Measurements from ENCODE around the gene SART1. TPM values are rescaled to one million over a fixed set of nuclear protein-coding genes. Genes with fewer than 3 reads are reported as not detected.

The SART1 gene
- total RNA-seq, 1 experiment from 2014 or later = 240 TPM

- no peak for DNase-seq
- no TSS peak for BruUV-seq (replicated peaks)
- CTCF ChIA-PET = no interaction called here
Measured at GRCh38 chr11:65945941-65946558, 15.5 kb upstream of the SART1 start.

GRCh38 chr11:65946655-65947054, 14.9 kb upstream of the SART1 start:
- H3K4me3 ChIP-seq (ENCODE audit: low read length) = no peak overlapping the region
- H3K36me3 ChIP-seq (ENCODE audit: low read depth, low read length) = no peaks in the 10 kb centered on the region
- H2AFZ ChIP-seq (ENCODE audit: low read length) = no peak overlapping the region
- intact Hi-C loops (cut with micrococcal nuclease) = no loop called here
- POLR2A ChIA-PET (ENCODE audit: unreplicated experiment) = no interaction called here
- peaks cover 2% of the 10 kb centered on the region; the same call in 1 of the 2 replicates for H3K4me1 ChIP-seq (ENCODE audit: insufficient read depth, low read length)
- no peak for DNase-seq
- BruUV-seq (replicated peaks) = no TSS peak
- H3K27ac ChIP-seq (ENCODE audit: low read length) = no peak overlapping the region
- H3K9me3 ChIP-seq (ENCODE audit: low read length) = no peaks in the 10 kb centered on the region
- CTCF ChIA-PET = no interaction called here
- no peaks in the 10 kb centered on the region for H3K79me2 ChIP-seq (ENCODE audit: low read length)
- H3K9ac ChIP-seq (ENCODE audit: low read length) = no peak overlapping the region
- no peaks in the 10 kb centered on the region for H3K9me2 ChIP-seq (replicated peaks; ENCODE audit: low read length)
- no peaks in the 10 kb centered on the region for H3F3A ChIP-seq (ENCODE audit: low read length, unreplicated experiment)
- no peak overlapping the region for H3K4me2 ChIP-seq (ENCODE audit: low read length)
- no peaks in the 10 kb centered on the region for H3K27me3 ChIP-seq (ENCODE audit: low read length)
- TF ChIP-seq EZH2phosphoT487 (IDR thresholded peaks at IDR 0.05; ENCODE audit: borderline replicate concordance, low read length) (no peak), EZH2 (IDR thresholded peaks at IDR 0.05; ENCODE audit: low read length, unreplicated experiment) (no peak), CTCF (conservative IDR thresholded peaks at IDR 0.05; ENCODE audit: low read depth, low read length) (no peak)
- ATAC-seq = no peak
- no peaks in the 10 kb centered on the region for H4K20me1 ChIP-seq (ENCODE audit: low read length)

More at GRCh38 chr11:65945941-65946558, 15.5 kb upstream of the SART1 start:
- Histone ChIP-seq H3F3A (ENCODE audit: low read length, unreplicated experiment) (no peaks in the 10 kb centered on the region), H3K4me3 (ENCODE audit: low read length) (no peak overlapping the region), H3K4me2 (ENCODE audit: low read length) (no peak overlapping the region), H3K36me3 (ENCODE audit: low read depth, low read length) (no peaks in the 10 kb centered on the region), H3K27me3 (ENCODE audit: low read length) (no peaks in the 10 kb centered on the region), H3K27ac (ENCODE audit: low read length) (no peak overlapping the region), H3K79me2 (ENCODE audit: low read length) (no peaks in the 10 kb centered on the region), H3K9me2 (replicated peaks; ENCODE audit: low read length) (no peaks in the 10 kb centered on the region), H2AFZ (ENCODE audit: low read length) (no peak overlapping the region), H3K4me1 (ENCODE audit: insufficient read depth, low read length) (peaks cover 8% of the 10 kb centered on the region; the same call in 1 of the 2 replicates), H3K9ac (ENCODE audit: low read length) (no peak overlapping the region), H4K20me1 (ENCODE audit: low read length) (no peaks in the 10 kb centered on the region), H3K9me3 (ENCODE audit: low read length) (no peaks in the 10 kb centered on the region)
- ATAC-seq = no peak
- TF ChIP-seq EZH2 (IDR thresholded peaks at IDR 0.05; ENCODE audit: low read length, unreplicated experiment) (no peak), CTCF (conservative IDR thresholded peaks at IDR 0.05; ENCODE audit: low read depth, low read length) (no peak), EZH2phosphoT487 (IDR thresholded peaks at IDR 0.05; ENCODE audit: borderline replicate concordance, low read length) (no peak)
- intact Hi-C loops (cut with micrococcal nuclease) = no loop called here
- POLR2A ChIA-PET (ENCODE audit: unreplicated experiment) = no interaction called here

- no peaks in the 10 kb centered on the region for H3K27me3 ChIP-seq (ENCODE audit: low read length)
- H3K4me2 ChIP-seq (ENCODE audit: low read length) = no peak overlapping the region
- no peak overlapping the region for H2AFZ ChIP-seq (ENCODE audit: low read length)
- intact Hi-C loops (cut with micrococcal nuclease) = no loop called here
- H3F3A ChIP-seq (ENCODE audit: low read length, unreplicated experiment) = no peaks in the 10 kb centered on the region
- BruUV-seq (replicated peaks) = no TSS peak
- TF ChIP-seq EZH2 (IDR thresholded peaks at IDR 0.05; ENCODE audit: low read length, unreplicated experiment) = no peak
- H3K27ac ChIP-seq (ENCODE audit: low read length) = no peak overlapping the region
- no peaks in the 10 kb centered on the region for H3K9me3 ChIP-seq (ENCODE audit: low read length)
- ATAC-seq = no peak
- H3K9ac ChIP-seq (ENCODE audit: low read length) = no peak overlapping the region
- H3K4me1 ChIP-seq (ENCODE audit: insufficient read depth, low read length) = no peaks in the 10 kb centered on the region
- ChIA-PET CTCF (no interaction called here), POLR2A (ENCODE audit: unreplicated experiment) (no interaction called here)
- no peaks in the 10 kb centered on the region for H4K20me1 ChIP-seq (ENCODE audit: low read length)
- no peaks in the 10 kb centered on the region for H3K9me2 ChIP-seq (replicated peaks; ENCODE audit: low read length)
- no peaks in the 10 kb centered on the region for H3K36me3 ChIP-seq (ENCODE audit: low read depth, low read length)
- no peak for DNase-seq
- no peak overlapping the region for H3K4me3 ChIP-seq (ENCODE audit: low read length)
- no peaks in the 10 kb centered on the region for H3K79me2 ChIP-seq (ENCODE audit: low read length)
Measured at GRCh38 chr11:65947133-65947532, 14.4 kb upstream of the SART1 start.
